GM12878 (cell line): ENCODE data around the gene UIMC1. TPM values are rescaled to one million over a fixed set of nuclear protein-coding genes. Genes with fewer than 3 reads are reported as not detected.

Experiments used
- ATAC-seq: fragments of 200-7000 bp; cut with Tn5 transposase; 3 replicates; pipeline ENCODE4 v1.9.1; 2020; ENCODE audit warnings: mild to moderate bottlenecking, moderate library complexity
- BruUV-seq: library from RNA; stranded (reverse); fragments of 400-500 nt; replicated peaks from 2 replicates; lab custom pipeline; 2021; lab: Mats Ljungman, UMichigan
- CTCF ChIA-PET: fragments of 300-600 bp; sonication (Branson Sonifier 250); formaldehyde crosslinking; extraction: SDS; loops from one replicate; lab custom pipeline; 2021; ENCODE audit warnings: inconsistent platforms; lab: Yijun Ruan, JAX
- POLR2A ChIA-PET: fragments of 350-600 bp; formaldehyde crosslinking; extraction: SDS; loops from one replicate; lab custom pipeline; 2021; ENCODE audit warnings: inconsistent platforms; lab: Charles Lee
- RAD21 ChIA-PET: fragments of 300-600 bp; sonication (Branson Sonifier 250); formaldehyde crosslinking; loops from one replicate; lab custom pipeline; 2023; ENCODE audit warnings: antibody characterized with exemption; ENCODE audit not compliant: unreplicated experiment; lab: Charles Lee
- SMC1A ChIA-PET: fragments of 300-600 bp; sonication (Branson Sonifier 250); formaldehyde crosslinking; loops from one replicate; lab custom pipeline; 2023; ENCODE audit not compliant: unreplicated experiment, uncharacterized antibody; lab: Charles Lee
- DNase-seq: peaks from one replicate; pipeline ENCODE4 v3.0.0-alpha.2; 2011; ENCODE audit warnings: low read depth, low spot score
- FAIRE-seq: peaks from 3 replicates; lab custom pipeline; 2011; peaks lifted over from hg19 to GRCh38; lab: Jason Lieb, UNC
- H2AFZ ChIP-seq: 2 replicates; pipeline ENCODE4 v1.6.0; 2011; ENCODE audit warnings: low read depth, low read length, control low read depth; ENCODE audit not compliant: control insufficient read depth
- H3K27ac ChIP-seq: 2 replicates; pipeline ENCODE4 v1.5.1; 2011; ENCODE audit warnings: control low read depth; ENCODE audit not compliant: control insufficient read depth, insufficient read depth
- H3K27me3 ChIP-seq, 2 experiments: replicated peaks in 1 of 2; 2 replicates each; pipeline versions ENCODE4 v1.6.0 to v1.6.1; 2011; ENCODE audit warnings: low read length in 1 of 2; ENCODE audit not compliant: control insufficient read depth in 2 of 2, insufficient read depth in 2 of 2
- H3K36me3 ChIP-seq, 2 experiments: 2 replicates each; pipeline ENCODE4 v1.5.1; 2011; ENCODE audit warnings: low read length in 1 of 2; ENCODE audit not compliant: control insufficient read depth in 2 of 2, insufficient read depth in 2 of 2
- H3K4me1 ChIP-seq: 2 replicates; pipeline ENCODE4 v1.6.1; 2011; ENCODE audit warnings: mild to moderate bottlenecking, low read length, moderate library complexity, mixed read lengths; ENCODE audit not compliant: control insufficient read depth, insufficient read depth
- H3K4me2 ChIP-seq: 2 replicates; pipeline ENCODE4 v1.6.0; 2011; ENCODE audit warnings: control low read depth; ENCODE audit not compliant: control insufficient read depth, insufficient read depth
- H3K4me3 ChIP-seq: fragments of 200-600 bp; sonication (generic); 2 replicates; pipeline ENCODE4 v1.5.1; 2016
- H3K79me2 ChIP-seq: 2 replicates; pipeline ENCODE4 v1.6.0; 2011; ENCODE audit warnings: low read length; ENCODE audit not compliant: control insufficient read depth, insufficient read depth
- H3K9ac ChIP-seq: 2 replicates; pipeline ENCODE4 v1.8.0; 2011; ENCODE audit warnings: low read length, control low read depth, mixed read lengths; ENCODE audit not compliant: control insufficient read depth, insufficient read depth
- H3K9me3 ChIP-seq: replicated peaks from 3 replicates; pipeline ENCODE4 v1.5.1; 2011; ENCODE audit warnings: mild to moderate bottlenecking, low read length; ENCODE audit not compliant: control insufficient read depth, insufficient read depth
- H4K20me1 ChIP-seq: 2 replicates; pipeline ENCODE4 v1.6.0; 2011; ENCODE audit not compliant: control insufficient read depth, insufficient read depth
- FOXM1 ChIP-seq: IDR thresholded peaks from 2 replicates; pipeline ENCODE4 v1.6.1; 2012; ENCODE audit warnings: low read depth, mild to moderate bottlenecking, inconsistent platforms, low read length, moderate library complexity
- RAD21 ChIP-seq: IDR thresholded peaks from 2 replicates; pipeline ENCODE4 v1.6.1; 2011; ENCODE audit warnings: mild to moderate bottlenecking, low read depth, low read length, moderate library complexity; ENCODE audit not compliant: insufficient read depth
- SREBF1 ChIP-seq: IDR thresholded peaks from 2 replicates; pipeline ENCODE4 v1.6.1; 2012; ENCODE audit warnings: mild to moderate bottlenecking, low read length
- ZBED1 ChIP-seq: IDR thresholded peaks from 2 replicates; pipeline ENCODE4 v1.6.1; 2016; ENCODE audit warnings: borderline replicate concordance
- ZNF274 ChIP-seq: IDR thresholded peaks from one replicate; pipeline ENCODE4 v1.8.0; 2011; ENCODE audit not compliant: insufficient read length, insufficient read depth
- WGBS: methylation state at CpG from one replicate; pipeline ENCODE4 v1.1.6; 2016; ENCODE audit warnings: low lambda C conversion rate; ENCODE audit not compliant: insufficient replicate concordance, insufficient coverage; ENCODE audit errors: missing lambda C conversion rate; 5-methylcytosine and 5-hydroxymethylcytosine counted together
- in situ Hi-C: fragments of 300-500 bp; cut with MboI; formaldehyde crosslinking; loops from 9 replicates; pipeline ENCODE4 v1.14.3; 2018; ENCODE audit warnings: mixed read lengths
- intact Hi-C: fragments of 100-400 bp; cut with micrococcal nuclease; formaldehyde crosslinking; loops from one replicate; pipeline ENCODE4 v1.14.2; 2022; ENCODE audit not compliant: unreplicated experiment
- polyA plus RNA-seq, 11 experiments: library from polyadenylated mRNA; depleted of rRNA in 4 of 11; unstranded in 6 of 11; stranded (reverse) in 5 of 11; fragments of >200 nt; fragmentation: Nextera tagmentation in 4 of 11; fragmentation: Illumina TruSeq in 1 of 11; extraction: Ambion mirVana in 4 of 11; extraction: Trizol in 1 of 11; gene quantifications; 1 replicate in 1 of 11; 2 replicates in 10 of 11; pipeline versions ENCODE4 v1.2.1 to v1.2.3, GENCODE V29; 2011 to 2016; ENCODE audit warnings: inconsistent platforms in 2 of 11, missing spikeins in 2 of 11, low read depth in 1 of 11
- total RNA-seq, 4 experiments: library from RNA; depleted of rRNA in 3 of 4; stranded (reverse); fragments of >200 nt in 3 of 4; fragmentation: Illumina TruSeq in 1 of 4; extraction: Trizol in 1 of 4; gene quantifications; 2 replicates each; pipeline versions ENCODE4 v1.2.1 to v1.2.3, GENCODE V29; 2013 to 2021
- TF ChIP-seq, protein P1 (sequence below): IDR thresholded peaks from 2 replicates; pipeline ENCODE4 v1.6.1; 2012; ENCODE audit warnings: low read depth, low read length, improper control_type of control experiment
- TF ChIP-seq, protein P2 (sequence below): IDR thresholded peaks from 2 replicates; pipeline ENCODE4 v1.6.1; 2011; ENCODE audit warnings: mild to moderate bottlenecking, low read depth, low read length, moderate library complexity; ENCODE audit not compliant: insufficient replicate concordance

UIMC1 gene
- total and polyA plus RNA-seq, 10 of the 15 experiments (the other 5 are each of a cell fraction or from before 2014, with no cell fraction given): 16.2 to 51.4 (median 32.7) TPM

DNA sequence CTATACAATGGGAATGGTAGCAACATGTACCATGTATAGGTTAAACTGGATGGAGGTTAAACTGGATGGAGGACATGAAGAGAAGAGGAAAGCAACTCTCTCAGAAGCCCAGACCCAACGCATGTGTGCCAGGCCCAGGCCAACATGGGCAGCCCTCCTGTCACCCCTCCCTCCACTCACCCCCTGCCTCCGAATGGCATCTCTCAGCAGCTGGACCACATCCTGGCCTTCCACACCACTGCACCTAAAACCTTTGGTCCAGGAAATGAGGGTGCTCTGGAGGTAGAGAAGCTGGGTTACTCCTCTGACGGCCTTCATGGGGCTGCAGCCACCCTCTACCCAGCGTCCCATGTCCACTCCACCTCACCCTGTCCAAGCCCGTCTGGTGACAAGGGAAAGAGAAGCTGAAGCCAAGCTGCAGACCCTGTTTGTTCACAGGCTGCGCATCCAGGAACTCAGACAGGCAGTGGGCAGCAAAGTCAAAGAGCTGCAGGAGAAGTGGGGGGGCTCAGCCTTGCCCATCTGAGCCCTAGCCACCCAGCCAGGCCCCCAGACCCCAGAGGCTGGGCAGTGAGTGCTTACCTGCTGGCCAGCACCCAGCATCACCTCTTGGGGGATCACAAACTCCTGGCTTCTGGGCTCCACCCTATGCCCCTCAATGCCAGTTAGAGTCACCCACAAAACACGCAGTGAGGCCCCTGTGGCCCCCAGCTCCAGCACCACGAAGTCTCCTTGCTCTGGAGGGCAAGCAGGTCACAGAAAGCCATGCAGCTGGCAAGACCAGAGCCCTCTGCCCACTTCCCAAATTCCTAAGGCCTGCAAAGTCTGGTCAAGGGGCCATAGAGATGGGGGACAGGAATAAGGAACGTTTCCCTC is 115.9 kb downstream of the UIMC1 start (continued):
- TF ChIP-seq, protein P1, sequence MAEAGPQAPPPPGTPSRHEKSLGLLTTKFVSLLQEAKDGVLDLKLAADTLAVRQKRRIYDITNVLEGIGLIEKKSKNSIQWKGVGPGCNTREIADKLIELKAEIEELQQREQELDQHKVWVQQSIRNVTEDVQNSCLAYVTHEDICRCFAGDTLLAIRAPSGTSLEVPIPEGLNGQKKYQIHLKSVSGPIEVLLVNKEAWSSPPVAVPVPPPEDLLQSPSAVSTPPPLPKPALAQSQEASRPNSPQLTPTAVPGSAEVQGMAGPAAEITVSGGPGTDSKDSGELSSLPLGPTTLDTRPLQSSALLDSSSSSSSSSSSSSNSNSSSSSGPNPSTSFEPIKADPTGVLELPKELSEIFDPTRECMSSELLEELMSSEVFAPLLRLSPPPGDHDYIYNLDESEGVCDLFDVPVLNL: no peak
- TF ChIP-seq ZBED1: no peak
- TF ChIP-seq, all 136 proteins: peak for 0

DNA sequence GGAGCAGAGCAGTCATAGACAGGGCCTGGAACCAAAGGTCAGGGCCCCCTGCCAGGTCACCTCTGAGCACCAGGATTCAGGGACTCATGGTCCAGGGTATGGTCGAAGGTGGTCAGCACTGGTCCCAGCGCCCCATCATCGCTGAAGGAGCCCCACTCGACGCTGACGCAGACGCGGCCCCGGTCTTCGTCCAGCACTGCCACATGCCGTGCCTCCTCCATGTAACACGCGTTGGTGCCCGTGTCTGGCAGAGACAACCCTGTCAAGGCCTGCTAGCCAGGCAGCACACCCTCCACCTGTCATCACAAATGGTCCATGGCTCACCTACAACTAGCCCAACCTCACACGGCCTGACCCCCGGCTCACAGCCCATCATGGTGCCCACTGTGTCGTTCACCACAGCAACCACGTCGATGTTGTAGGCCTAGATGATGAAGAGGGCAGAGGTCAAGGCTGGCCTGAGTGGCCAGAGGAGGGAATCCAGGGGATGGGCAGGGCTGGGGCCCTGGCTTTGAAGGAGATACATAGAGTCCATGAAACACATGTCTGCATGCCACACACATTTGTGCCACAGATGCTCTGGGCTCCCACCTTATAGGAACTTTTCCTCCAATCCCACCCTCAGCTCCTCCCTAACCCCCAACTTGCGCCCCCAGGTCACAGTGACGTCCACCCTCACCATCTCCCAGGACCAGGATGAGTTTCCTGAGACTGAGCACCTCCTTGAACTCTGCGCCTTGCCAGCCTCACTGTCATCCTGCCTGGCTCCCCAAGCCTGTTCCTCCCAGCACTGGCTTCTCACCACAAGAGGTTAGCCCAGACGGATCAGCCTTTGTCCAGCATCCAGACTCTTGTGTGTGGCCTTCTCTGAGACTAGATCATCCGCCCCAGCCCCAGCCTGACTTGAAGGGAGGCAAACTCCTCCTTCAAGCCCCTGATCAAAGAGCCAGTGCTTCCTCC is 117.0 kb downstream of the UIMC1 start:
- Histone ChIP-seq H4K20me1 (no peaks in the 10 kb centered on the region), H3K4me1 (no peaks in the 10 kb centered on the region)

More for the DNA sequence above, 117.0 kb downstream of the UIMC1 start:
- RAD21 ChIA-PET: no interaction called here
- DNase-seq: no peak
- FAIRE-seq: no peak
- no peak overlapping the region for H3K27ac ChIP-seq
- H3K4me3 ChIP-seq: no peak overlapping the region
- no peaks in the 10 kb centered on the region; a peak in 2 of 4 replicates for H3K27me3 ChIP-seq
- H3K4me2 ChIP-seq: no peak overlapping the region
- no peaks in the 10 kb centered on the region for H3K36me3 ChIP-seq
- TF ChIP-seq FOXM1 (no peak), RAD21 (no peak), SREBF1 (no peak), ZNF274 (no peak)
- TF ChIP-seq, protein P1: no peak
- TF ChIP-seq, protein P2, sequence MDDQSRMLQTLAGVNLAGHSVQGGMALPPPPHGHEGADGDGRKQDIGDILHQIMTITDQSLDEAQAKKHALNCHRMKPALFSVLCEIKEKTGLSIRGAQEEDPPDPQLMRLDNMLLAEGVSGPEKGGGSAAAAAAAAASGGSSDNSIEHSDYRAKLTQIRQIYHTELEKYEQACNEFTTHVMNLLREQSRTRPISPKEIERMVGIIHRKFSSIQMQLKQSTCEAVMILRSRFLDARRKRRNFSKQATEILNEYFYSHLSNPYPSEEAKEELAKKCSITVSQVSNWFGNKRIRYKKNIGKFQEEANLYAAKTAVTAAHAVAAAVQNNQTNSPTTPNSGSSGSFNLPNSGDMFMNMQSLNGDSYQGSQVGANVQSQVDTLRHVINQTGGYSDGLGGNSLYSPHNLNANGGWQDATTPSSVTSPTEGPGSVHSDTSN: no peak
- TF ChIP-seq, all 136 proteins: peak for 0
- no TSS peak for BruUV-seq
- SMC1A ChIA-PET: no interaction called here
- CTCF ChIA-PET: no interaction called here
- Histone ChIP-seq H3K9ac (no peak overlapping the region), H2AFZ (no peak overlapping the region), H3K9me3 (no peaks in the 10 kb centered on the region), H3K79me2 (no peaks in the 10 kb centered on the region)
- in situ Hi-C loops: no loop called here
- no peak for ATAC-seq
- 50% methylated on average over 21 of the region's 24 CpGs for WGBS
- intact Hi-C loops: no loop called here
- POLR2A ChIA-PET: no interaction called here
